ENCODE results near the gene SLC9A3.
"Not testable (repeated sequence)": the region's sequence is repeated elsewhere in the genome, so short reads cannot be mapped to it uniquely, and the experiment has no call there.

SLC9A3 gene

GRCh38 chr5:474840-475661 lies 49.2 kb downstream of the SLC9A3 start:
- no peak for DNase-seq (ENCODE audit: low spot score)

- DNase-seq (ENCODE audit: low spot score) = not testable (repeated sequence)
Observed at GRCh38 chr5:474232-474839, 49.9 kb downstream of the SLC9A3 start.

GRCh38 chr5:473551-474192 lies 50.6 kb downstream of the SLC9A3 start:
- no peak for DNase-seq (ENCODE audit: low spot score)

- peak; percentile 99 for DNase-seq (ENCODE audit: low spot score)
Observed at GRCh38 chr5:472656-473550, 51.3 kb downstream of the SLC9A3 start.

GRCh38 chr5:472076-472655 lies 52.1 kb downstream of the SLC9A3 start:
- no peak for DNase-seq (ENCODE audit: low spot score)

GRCh38 chr5:471750-472058 lies 52.5 kb downstream of the SLC9A3 start:
- no peak for DNase-seq (ENCODE audit: low spot score)

- no peak for DNase-seq (ENCODE audit: low spot score)
Observed at GRCh38 chr5:470961-471749, 53.1 kb downstream of the SLC9A3 start.

GRCh38 chr5:469752-470483 lies 54.3 kb downstream of the SLC9A3 start:
- no peak for DNase-seq (ENCODE audit: low spot score)

- DNase-seq (ENCODE audit: low spot score) = no peak
Observed at GRCh38 chr5:468401-468800, 55.8 kb downstream of the SLC9A3 start.

GRCh38 chr5:466661-467310 lies 57.5 kb downstream of the SLC9A3 start:
- DNase-seq (ENCODE audit: low spot score) = no peak

- DNase-seq (ENCODE audit: low spot score) = no peak
Observed at GRCh38 chr5:465591-466403, 58.5 kb downstream of the SLC9A3 start.

- DNase-seq (ENCODE audit: low spot score) = no peak
Observed at GRCh38 chr5:464843-465590, 59.2 kb downstream of the SLC9A3 start.

- no peak for DNase-seq (ENCODE audit: low spot score)
Observed at GRCh38 chr5:464446-464842, 59.8 kb downstream of the SLC9A3 start.

GRCh38 chr5:463952-464351 lies 60.3 kb downstream of the SLC9A3 start:
- no peak for DNase-seq (ENCODE audit: low spot score)

- no peak for DNase-seq (ENCODE audit: low spot score)
Observed at GRCh38 chr5:463301-463700, 60.9 kb downstream of the SLC9A3 start.

GRCh38 chr5:462051-462481 lies 62.2 kb downstream of the SLC9A3 start:
- no peak for DNase-seq (ENCODE audit: low spot score)

GRCh38 chr5:460273-460625 lies 64.0 kb downstream of the SLC9A3 start:
- DNase-seq (ENCODE audit: low spot score) = peak; percentile 1

- peak; percentile 1 for DNase-seq (ENCODE audit: low spot score)
Observed at GRCh38 chr5:459562-460272, 64.5 kb downstream of the SLC9A3 start.

Data from iPS-NIHi11 (cell line).